GM18907 (cell line): Measurements from ENCODE around the gene HDGF.

Experiments used
- ATAC-seq: cut with Tn5 transposase; IDR thresholded peaks from one replicate; pipeline ENCODE4 v1.9.1; 2021; ENCODE audit warnings: mild to moderate bottlenecking, moderate library complexity; ENCODE audit not compliant: unreplicated experiment

The HDGF gene

GRCh38 chr1:156703336-156703735, 48.1 kb downstream of the HDGF start:
- no peak for ATAC-seq

DNA sequence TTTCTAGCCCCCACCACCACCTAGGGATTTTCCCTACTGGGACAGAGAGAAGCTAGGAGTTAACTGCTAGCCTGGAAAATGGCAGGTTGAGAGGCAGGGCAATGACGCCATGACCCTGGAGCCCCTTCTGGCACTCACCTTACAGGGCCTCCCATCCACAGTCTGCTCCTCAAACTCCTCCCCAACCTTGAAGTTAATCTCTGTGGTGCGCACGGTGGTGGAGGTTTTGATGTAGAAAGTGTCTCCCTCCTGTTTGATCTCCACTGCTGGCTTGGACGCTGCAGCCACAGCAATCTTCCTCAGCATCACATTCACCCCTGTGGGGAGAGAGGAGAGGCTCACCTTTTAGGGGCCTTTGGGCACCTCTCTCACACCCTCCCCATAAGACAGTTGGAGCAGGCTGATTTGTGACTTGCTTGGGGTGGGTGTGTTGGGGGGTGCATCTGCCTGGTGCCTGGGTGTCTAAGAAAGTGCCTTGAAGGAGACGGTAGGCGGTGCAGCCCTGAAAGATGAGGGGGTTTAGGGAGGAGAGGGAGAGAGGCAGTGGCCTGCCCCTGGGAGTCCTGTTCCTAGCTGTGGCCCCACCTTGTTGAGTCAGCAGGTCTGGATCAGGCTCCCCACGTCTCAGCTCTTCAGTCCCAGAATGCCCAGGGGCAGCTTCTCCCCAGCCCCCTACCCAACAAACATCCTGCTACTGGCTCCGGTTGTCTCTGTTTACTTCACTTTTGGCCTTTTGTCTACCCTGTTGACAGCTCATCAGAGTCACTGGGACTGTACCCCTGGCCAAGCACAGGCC, 50.5 kb downstream of the HDGF start:
- no peak for ATAC-seq

GRCh38 chr1:156698995-156699394, 52.5 kb downstream of the HDGF start:
- ATAC-seq: no peak

GRCh38 chr1:156697481-156697880, 54.0 kb downstream of the HDGF start:
- ATAC-seq: no peak

GRCh38 chr1:156696755-156697154, 54.7 kb downstream of the HDGF start:
- ATAC-seq: no peak

DNA sequence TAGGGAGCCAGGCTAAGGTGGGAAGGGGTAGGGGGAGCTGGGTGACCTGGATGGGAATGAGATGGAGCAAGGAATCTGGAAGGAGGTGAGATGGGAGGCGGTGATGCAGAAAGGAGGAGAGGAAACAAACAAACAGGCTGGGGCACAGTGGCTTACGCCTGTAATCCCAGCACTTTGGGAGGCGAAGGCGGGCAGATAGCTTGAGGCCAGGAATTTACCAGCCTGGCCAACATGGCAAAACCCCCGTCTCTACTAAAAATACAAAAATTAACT, 56.8 kb downstream of the HDGF start:
- no peak for ATAC-seq

DNA sequence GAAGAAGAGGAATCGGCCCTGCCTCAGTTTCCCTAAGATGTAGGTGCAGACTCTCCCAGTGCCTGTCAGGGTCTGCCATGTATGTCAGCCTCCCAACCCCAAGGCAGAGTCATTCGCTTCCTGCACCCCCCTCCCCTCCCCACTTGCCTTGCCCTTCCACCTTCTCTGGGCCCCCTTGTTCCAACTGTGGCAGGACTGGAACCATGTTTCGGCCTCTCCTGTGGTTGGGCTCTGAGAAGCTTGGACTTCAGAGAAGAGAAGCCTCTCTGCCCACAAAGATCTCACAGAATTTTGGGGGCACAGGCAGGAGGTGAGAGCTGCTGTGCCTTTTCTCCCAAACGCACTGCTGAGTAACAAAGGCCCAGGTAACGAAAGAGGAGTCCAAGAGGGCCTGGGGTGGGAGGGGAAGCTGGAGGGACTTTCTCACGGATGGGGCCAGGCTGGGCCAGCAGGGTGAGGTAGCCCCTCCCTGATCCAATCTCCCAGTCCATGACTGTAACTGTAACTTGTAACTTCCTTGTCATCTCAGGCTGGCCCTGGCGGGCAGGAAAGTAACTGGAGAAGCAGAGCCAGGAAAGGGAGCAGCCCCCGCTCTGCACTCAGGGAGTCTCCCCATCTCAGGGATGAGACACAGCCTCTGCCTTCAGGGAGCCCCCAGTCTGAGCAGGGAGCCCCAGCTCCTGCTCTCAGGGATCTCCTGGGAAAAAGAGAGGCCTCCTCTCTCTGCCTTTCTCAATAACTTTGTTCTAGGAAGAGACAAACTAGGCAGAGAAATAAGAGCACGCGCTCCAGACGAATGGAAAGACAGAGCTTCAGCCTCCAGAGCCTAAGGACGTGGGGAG, 57.4 kb downstream of the HDGF start:
- ATAC-seq: no peak

DNA sequence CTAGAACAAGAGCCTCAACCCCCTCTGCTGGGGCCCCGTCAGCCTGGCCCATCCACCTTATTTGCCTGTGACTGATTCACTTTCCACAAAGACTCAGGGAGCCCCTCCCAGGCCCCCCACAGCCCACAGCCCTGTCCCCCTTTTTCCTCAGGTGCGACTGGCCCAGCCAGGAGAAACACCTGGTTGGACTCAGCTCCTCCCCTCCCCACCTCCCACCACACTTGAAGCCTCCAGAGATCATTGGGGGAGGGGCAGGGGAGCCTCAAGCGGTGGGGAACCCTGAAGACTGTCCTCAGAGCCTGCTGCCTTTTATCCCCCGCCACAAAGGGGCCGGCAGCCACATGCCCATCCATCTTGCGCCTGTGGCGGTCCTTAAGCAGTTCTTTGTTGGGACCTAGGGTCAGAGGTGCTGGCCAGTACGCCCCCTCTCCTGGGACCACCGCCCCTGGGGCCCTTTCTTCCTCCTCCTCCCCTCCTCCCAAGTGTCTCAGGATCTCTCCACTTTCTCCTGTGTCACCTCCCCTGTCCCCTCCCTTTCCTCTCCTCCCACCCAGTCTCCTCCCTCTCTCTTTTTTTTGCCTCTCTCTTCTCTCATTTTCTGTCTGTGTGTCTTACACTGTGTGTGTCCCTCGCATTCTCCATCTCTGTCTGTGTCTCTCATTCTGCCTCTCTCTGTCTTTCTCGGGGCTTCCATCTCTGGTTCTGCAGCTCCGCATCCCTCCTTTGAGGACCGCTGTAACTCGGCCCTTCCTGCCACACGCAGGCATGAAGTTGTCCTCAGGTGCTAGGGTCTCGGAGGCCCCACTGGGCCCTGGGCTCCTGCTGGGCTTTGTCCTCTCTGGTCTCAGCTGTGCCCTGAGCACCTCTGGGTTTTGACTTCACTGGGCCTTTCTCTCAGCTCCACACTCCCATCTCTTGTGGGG, 58.3 kb downstream of the HDGF start:
- no peak for ATAC-seq

DNA sequence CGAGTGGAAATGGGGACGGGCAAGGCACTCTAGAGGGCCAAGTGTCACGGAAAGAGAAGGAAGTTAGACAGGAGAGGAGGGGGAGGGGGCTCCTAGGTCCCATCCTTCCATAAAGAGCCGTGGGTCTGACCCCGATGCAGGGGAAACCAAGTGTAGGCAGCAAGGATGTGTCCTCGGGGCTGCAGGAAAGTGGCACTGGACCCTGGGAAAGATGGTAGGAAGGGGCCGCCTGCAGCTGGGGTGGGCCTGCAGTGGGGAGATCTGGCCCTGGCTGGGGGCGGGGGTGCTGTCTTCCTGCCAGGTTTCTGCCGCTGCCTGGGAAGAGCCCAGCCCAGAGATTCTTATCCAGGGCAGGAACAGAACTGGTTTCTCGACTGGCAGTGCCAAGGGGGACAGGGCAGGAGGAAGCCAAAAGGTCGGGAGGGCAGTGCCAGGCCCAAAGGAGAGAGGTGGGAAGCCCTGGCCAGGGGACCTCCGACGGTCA, 59.0 kb downstream of the HDGF start:
- ATAC-seq: no peak
